ENCODE measurements around the gene ZBED1.

- no peak for TF ChIP-seq CTCF (IDR thresholded peaks at IDR 0.05)
- no peak for TF ChIP-seq POLR2AphosphoS5 (IDR thresholded peaks at IDR 0.05)
These were observed 36.7 kb downstream of the ZBED1 start for GRCh38 chrX:2463973-2464676.
